KMS-11 (cell line): Measurements from ENCODE around the gene CATSPER3.

Experiments used
- H2AFZ ChIP-seq: fragments of 200-600 bp; sonication (generic); 2 replicates; pipeline ENCODE4 v1.6.1; 2016; ENCODE audit warnings: antibody characterized with exemption, mixed run types, low read depth
- H3K27ac ChIP-seq: fragments of 200-600 bp; sonication (generic); 2 replicates; pipeline ENCODE4 v1.6.1; 2016; ENCODE audit warnings: mild to moderate bottlenecking, mixed run types
- H3K27me3 ChIP-seq: fragments of 200-600 bp; sonication (generic); 2 replicates; pipeline ENCODE4 v1.6.1; 2017; ENCODE audit warnings: mild to moderate bottlenecking, low read depth, mixed run types, moderate library complexity; ENCODE audit not compliant: insufficient read depth
- H3K36me3 ChIP-seq: fragments of 200-600 bp; sonication (generic); 2 replicates; pipeline ENCODE4 v1.6.1; 2017; ENCODE audit warnings: mild to moderate bottlenecking, mixed run types; ENCODE audit not compliant: insufficient read depth
- H3K4me1 ChIP-seq: fragments of 200-600 bp; sonication (generic); 2 replicates; pipeline ENCODE4 v1.6.1; 2016; ENCODE audit warnings: mild to moderate bottlenecking, low read depth, mixed run types; ENCODE audit not compliant: poor library complexity, severe bottlenecking
- H3K4me2 ChIP-seq: fragments of 200-600 bp; sonication (generic); 2 replicates; pipeline ENCODE4 v1.7.0; 2016; ENCODE audit warnings: mild to moderate bottlenecking, mixed run types
- H3K4me3 ChIP-seq: fragments of 200-600 bp; sonication (generic); IDR thresholded peaks from 2 replicates; pipeline ENCODE4 v1.6.1; 2017; ENCODE audit warnings: low read depth, low read length, mixed read lengths; ENCODE audit not compliant: insufficient read depth
- H3K79me2 ChIP-seq: fragments of 200-600 bp; sonication (generic); 2 replicates; pipeline ENCODE4 v1.6.1; 2016; ENCODE audit warnings: low read depth, mixed run types; ENCODE audit not compliant: insufficient read depth
- H3K9ac ChIP-seq: fragments of 200-600 bp; sonication (generic); 2 replicates; pipeline ENCODE4 v1.6.1; 2016; ENCODE audit warnings: mild to moderate bottlenecking, mixed run types
- H4K20me1 ChIP-seq: fragments of 200-600 bp; sonication (generic); 2 replicates; pipeline ENCODE4 v1.6.1; 2016; ENCODE audit warnings: mild to moderate bottlenecking, mixed run types; ENCODE audit not compliant: insufficient read depth
- CTCF ChIP-seq: fragments of 200-600 bp; sonication (generic); conservative IDR thresholded peaks from 2 replicates; pipeline ENCODE4 v1.6.1; 2017; ENCODE audit warnings: low read depth, mild to moderate bottlenecking, antibody characterized with exemption, low read length, moderate library complexity, mixed read lengths

CATSPER3 gene

GRCh38 chr5:135011355-135012032 is 43.8 kb downstream of the CATSPER3 start:
- Histone ChIP-seq H3K27ac (no peak overlapping the region), H3K36me3 (no peaks in the 10 kb centered on the region), H3K4me2 (no peak overlapping the region), H4K20me1 (no peaks in the 10 kb centered on the region), H3K9ac (no peak overlapping the region), H3K27me3 (no peaks in the 10 kb centered on the region), H3K4me3 (no peak overlapping the region), H3K4me1 (no peaks in the 10 kb centered on the region), H3K79me2 (no peaks in the 10 kb centered on the region), H2AFZ (no peak overlapping the region)
- TF ChIP-seq CTCF = no peak

- H3K27me3 ChIP-seq = no peaks in the 10 kb centered on the region
- H3K36me3 ChIP-seq = no peaks in the 10 kb centered on the region
- TF ChIP-seq CTCF = no peak
- H2AFZ ChIP-seq = no peak overlapping the region
- H3K27ac ChIP-seq = no peak overlapping the region
- H3K79me2 ChIP-seq = no peaks in the 10 kb centered on the region
- H3K4me2 ChIP-seq = no peak overlapping the region
- H4K20me1 ChIP-seq = no peaks in the 10 kb centered on the region
- no peak overlapping the region for H3K9ac ChIP-seq
- H3K4me1 ChIP-seq = no peaks in the 10 kb centered on the region
- no peak overlapping the region for H3K4me3 ChIP-seq
Measured at GRCh38 chr5:135012033-135012588, 44.4 kb downstream of the CATSPER3 start.

GRCh38 chr5:135012951-135013391 is 45.3 kb downstream of the CATSPER3 start:
- no peak overlapping the region for H3K9ac ChIP-seq
- H3K4me1 ChIP-seq = no peaks in the 10 kb centered on the region
- H3K27ac ChIP-seq = no peak overlapping the region
- no peaks in the 10 kb centered on the region for H4K20me1 ChIP-seq
- no peaks in the 10 kb centered on the region for H3K36me3 ChIP-seq
- no peaks in the 10 kb centered on the region for H3K79me2 ChIP-seq
- H3K27me3 ChIP-seq = no peaks in the 10 kb centered on the region
- H3K4me2 ChIP-seq = no peak overlapping the region
- no peak overlapping the region for H2AFZ ChIP-seq
- H3K4me3 ChIP-seq = no peak overlapping the region
- TF ChIP-seq CTCF = no peak

- Histone ChIP-seq H3K79me2 (no peaks in the 10 kb centered on the region), H3K27ac (no peak overlapping the region), H3K9ac (no peak overlapping the region), H3K36me3 (no peaks in the 10 kb centered on the region), H4K20me1 (no peaks in the 10 kb centered on the region), H2AFZ (no peak overlapping the region), H3K4me1 (no peaks in the 10 kb centered on the region), H3K4me2 (no peak overlapping the region), H3K27me3 (no peaks in the 10 kb centered on the region), H3K4me3 (no peak overlapping the region)
- TF ChIP-seq CTCF = no peak
Measured at GRCh38 chr5:135013445-135013844, 45.7 kb downstream of the CATSPER3 start.
